IgD-negative memory B cell (primary cell): ENCODE data around the gene LIN7B. TPM values are rescaled to one million over a fixed set of nuclear protein-coding genes. Genes with fewer than 3 reads are reported as not detected.

ENCODE experiments used
- polyA plus RNA-seq: library from polyadenylated mRNA; unstranded; fragments of 300-500 nt; fragmentation: Illumina TruSeq; gene quantifications from one replicate; pipeline ENCODE4 v1.2.3, GENCODE V29; 2021

The LIN7B gene
- polyA plus RNA-seq, 1 donor from 2014 or later = 8.3 TPM

Other genes with a start within 250 kb of the LIN7B start
- 3.2 TPM for gene PLEKHA4, start 245.8 kb upstream of the LIN7B start, polyA plus RNA-seq
- 558 TPM for gene PPP1R15A, start 241.9 kb upstream of the LIN7B start, polyA plus RNA-seq
- gene TULP2, start 215.6 kb upstream of the LIN7B start, polyA plus RNA-seq = not detected
- 103 TPM for gene NUCB1, start 214.1 kb upstream of the LIN7B start, polyA plus RNA-seq
- gene DHDH, start 180.7 kb upstream of the LIN7B start, polyA plus RNA-seq = 0.39 TPM
- gene BAX, start 159.5 kb upstream of the LIN7B start, polyA plus RNA-seq = 101 TPM
- 7,236 TPM for gene FTL, start 149.1 kb upstream of the LIN7B start, polyA plus RNA-seq
- gene GYS1, start 121.1 kb upstream of the LIN7B start, polyA plus RNA-seq = 26.4 TPM
- gene RUVBL2, start 120.5 kb upstream of the LIN7B start, polyA plus RNA-seq = 65.7 TPM
- gene LHB, start 97.3 kb upstream of the LIN7B start, polyA plus RNA-seq = 0.78 TPM
- not detected for gene CGB3, start 90.0 kb upstream of the LIN7B start, polyA plus RNA-seq
- not detected for gene CGB2, start 82.5 kb upstream of the LIN7B start, polyA plus RNA-seq
- not detected for gene CGB1, start 77.5 kb upstream of the LIN7B start, polyA plus RNA-seq
- not detected for gene CGB5, start 70.5 kb upstream of the LIN7B start, polyA plus RNA-seq
- not detected for gene CGB8, start 65.3 kb upstream of the LIN7B start, polyA plus RNA-seq
- not detected for gene CGB7, start 56.6 kb upstream of the LIN7B start, polyA plus RNA-seq
- gene NTF4, start 49.6 kb upstream of the LIN7B start, polyA plus RNA-seq = not detected
- not detected for gene KCNA7, start 41.7 kb upstream of the LIN7B start, polyA plus RNA-seq
- gene SNRNP70, start 28.9 kb upstream of the LIN7B start, polyA plus RNA-seq = 67.0 TPM
- gene C19orf73, start 4.8 kb downstream of the LIN7B start, polyA plus RNA-seq = 2.6 TPM
- not detected for gene PPFIA3, start 5.2 kb downstream of the LIN7B start, polyA plus RNA-seq
- gene HRC, start 41.0 kb downstream of the LIN7B start, polyA plus RNA-seq = not detected
- gene TRPM4, start 43.4 kb downstream of the LIN7B start, polyA plus RNA-seq = not detected
- 11.6 TPM for gene SLC6A16, start 210.8 kb downstream of the LIN7B start, polyA plus RNA-seq
- gene CD37, start 221.0 kb downstream of the LIN7B start, polyA plus RNA-seq = 754 TPM
- gene TEAD2, start 248.0 kb downstream of the LIN7B start, polyA plus RNA-seq = 6.3 TPM
- 1.1 TPM for gene DKKL1, start 249.5 kb downstream of the LIN7B start, polyA plus RNA-seq